SU-DHL-6 (cell line): Measurements from ENCODE around the gene DUSP5.
A peak's percentile ranks its signal among the peaks of the same experiment; 100 is the strongest.

Source experiments
- H2AFZ ChIP-seq: fragments of 200-600 bp; sonication (generic); 2 replicates; pipeline ENCODE4 v1.6.1; 2014; ENCODE audit warnings: low read depth, mild to moderate bottlenecking, moderate library complexity, mixed read lengths, antibody characterized with exemption, low read length; ENCODE audit not compliant: severe bottlenecking
- H3F3A ChIP-seq: fragments of 200-600 bp; shearing (Covaris generic); 2 replicates; pipeline ENCODE4 v1.6.0; 2016; ENCODE audit warnings: antibody characterized with exemption, mild to moderate bottlenecking; ENCODE audit not compliant: insufficient read depth
- H3K27ac ChIP-seq: fragments of 200-600 bp; sonication (generic); 2 replicates; pipeline ENCODE4 v1.5.1; 2016; ENCODE audit warnings: low read depth, mild to moderate bottlenecking, low read length, moderate library complexity, mixed read lengths
- H3K27me3 ChIP-seq: fragments of 200-600 bp; sonication (generic), shearing (Covaris generic); 2 replicates; pipeline ENCODE4 v1.6.0; 2014; ENCODE audit warnings: mild to moderate bottlenecking, low read length
- H3K36me3 ChIP-seq: fragments of 200-600 bp; sonication (generic); 2 replicates; pipeline ENCODE4 v1.6.1; 2014; ENCODE audit warnings: mild to moderate bottlenecking, low read length, mixed read lengths
- H3K4me2 ChIP-seq: fragments of 300-600, 200-600 bp; shearing (Covaris generic), sonication (generic); 2 replicates; pipeline ENCODE4 v1.6.0; 2014; ENCODE audit warnings: low read length, low read depth, mild to moderate bottlenecking; ENCODE audit not compliant: poor library complexity, severe bottlenecking
- H3K4me3 ChIP-seq: fragments of 200-600 bp; sonication (generic); 2 replicates; pipeline ENCODE4 v1.5.1; 2014; ENCODE audit warnings: antibody characterized with exemption, low read length, mild to moderate bottlenecking, mixed read lengths; ENCODE audit not compliant: insufficient read depth, poor library complexity, severe bottlenecking
- H3K79me2 ChIP-seq: fragments of 200-600 bp; sonication (generic); 2 replicates; pipeline ENCODE4 v1.6.1; 2014; ENCODE audit warnings: mild to moderate bottlenecking, low read length, moderate library complexity; ENCODE audit not compliant: insufficient read depth
- H3K9ac ChIP-seq: fragments of 200-600 bp; sonication (generic); 2 replicates; pipeline ENCODE4 v1.7.0; 2014; ENCODE audit warnings: mild to moderate bottlenecking, low read length
- H3K9me2 ChIP-seq: fragments of 200-600 bp; sonication (generic); replicated peaks from 2 replicates; pipeline ENCODE4 v1.6.1; 2014; ENCODE audit warnings: low read length; ENCODE audit not compliant: insufficient read depth
- H3K9me3 ChIP-seq: fragments of 200-600 bp; sonication (generic); 2 replicates; pipeline ENCODE4 v1.6.1; 2014; ENCODE audit warnings: low read length, mixed read lengths; ENCODE audit not compliant: insufficient read depth
- H4K20me1 ChIP-seq: fragments of 200-600 bp; sonication (generic); 2 replicates; pipeline ENCODE4 v1.6.1; 2014; ENCODE audit warnings: low read depth, mild to moderate bottlenecking, antibody characterized with exemption, low read length, moderate library complexity, mixed read lengths
- CTCF ChIP-seq: fragments of 200-600 bp; sonication (generic); IDR thresholded peaks from one replicate; pipeline ENCODE4 v1.5.1; 2017; ENCODE audit warnings: antibody characterized with exemption, mild to moderate bottlenecking, low read length, moderate library complexity; ENCODE audit not compliant: insufficient read depth, poor library complexity, severe bottlenecking
- EZH2phosphoT487 ChIP-seq: fragments of 200-600 bp; sonication (generic), shearing (Covaris generic); conservative IDR thresholded peaks from 2 replicates; pipeline ENCODE4 v1.6.1; 2018; ENCODE audit warnings: mild to moderate bottlenecking, antibody characterized with exemption, low read length, moderate library complexity, mixed read lengths

DUSP5 gene

GRCh38 chr10:110458266-110458920, 39.3 kb upstream of the DUSP5 start:
- Histone ChIP-seq H2AFZ (no peak overlapping the region), H3K4me2 (peak overlapping the region; percentile 30), H3K27ac (peak overlapping the region; percentile 65), H3K9me2 (no peaks in the 10 kb centered on the region), H3K27me3 (no peaks in the 10 kb centered on the region), H3K36me3 (no peaks in the 10 kb centered on the region), H4K20me1 (no peaks in the 10 kb centered on the region), H3F3A (peaks cover 26% of the 10 kb centered on the region), H3K79me2 (no peaks in the 10 kb centered on the region), H3K9ac (peak overlapping the region; percentile 20; the same call in 1 of the 2 replicates), H3K9me3 (no peaks in the 10 kb centered on the region), H3K4me3 (no peak overlapping the region)
- TF ChIP-seq EZH2phosphoT487 = no peak
- no peak for TF ChIP-seq CTCF

- Histone ChIP-seq H2AFZ (no peak overlapping the region), H3K36me3 (no peaks in the 10 kb centered on the region), H3F3A (peaks cover 26% of the 10 kb centered on the region), H3K27ac (peak overlapping the region; percentile 78), H3K79me2 (no peaks in the 10 kb centered on the region), H3K4me3 (peak overlapping the region; percentile 29), H4K20me1 (no peaks in the 10 kb centered on the region), H3K9ac (peak overlapping the region; percentile 36), H3K27me3 (no peaks in the 10 kb centered on the region), H3K4me2 (peak overlapping the region; percentile 46), H3K9me3 (no peaks in the 10 kb centered on the region), H3K9me2 (no peaks in the 10 kb centered on the region)
- TF ChIP-seq CTCF (no peak), EZH2phosphoT487 (no peak)
Measured at GRCh38 chr10:110459600-110459999, 38.1 kb upstream of the DUSP5 start.

- H3K4me3 ChIP-seq = peak overlapping the region; percentile 29
- no peaks in the 10 kb centered on the region for H3K27me3 ChIP-seq
- peak overlapping the region; percentile 46 for H3K4me2 ChIP-seq
- no peaks in the 10 kb centered on the region for H3K79me2 ChIP-seq
- peaks cover 26% of the 10 kb centered on the region for H3F3A ChIP-seq
- no peaks in the 10 kb centered on the region for H4K20me1 ChIP-seq
- no peak for TF ChIP-seq EZH2phosphoT487
- no peak for TF ChIP-seq CTCF
- peak overlapping the region; percentile 78 for H3K27ac ChIP-seq
- no peaks in the 10 kb centered on the region for H3K9me3 ChIP-seq
- peak overlapping the region; percentile 36 for H3K9ac ChIP-seq
- no peaks in the 10 kb centered on the region for H3K9me2 ChIP-seq
- H2AFZ ChIP-seq = no peak overlapping the region
- H3K36me3 ChIP-seq = no peaks in the 10 kb centered on the region
Measured at GRCh38 chr10:110460111-110460809, 37.4 kb upstream of the DUSP5 start.
